ENCODE results near the gene TRIM16.
"Not testable (repeated sequence)": the region's sequence is repeated elsewhere in the genome, so short reads cannot be mapped to it uniquely, and the experiment has no call there.

Gene TRIM16

DNA sequence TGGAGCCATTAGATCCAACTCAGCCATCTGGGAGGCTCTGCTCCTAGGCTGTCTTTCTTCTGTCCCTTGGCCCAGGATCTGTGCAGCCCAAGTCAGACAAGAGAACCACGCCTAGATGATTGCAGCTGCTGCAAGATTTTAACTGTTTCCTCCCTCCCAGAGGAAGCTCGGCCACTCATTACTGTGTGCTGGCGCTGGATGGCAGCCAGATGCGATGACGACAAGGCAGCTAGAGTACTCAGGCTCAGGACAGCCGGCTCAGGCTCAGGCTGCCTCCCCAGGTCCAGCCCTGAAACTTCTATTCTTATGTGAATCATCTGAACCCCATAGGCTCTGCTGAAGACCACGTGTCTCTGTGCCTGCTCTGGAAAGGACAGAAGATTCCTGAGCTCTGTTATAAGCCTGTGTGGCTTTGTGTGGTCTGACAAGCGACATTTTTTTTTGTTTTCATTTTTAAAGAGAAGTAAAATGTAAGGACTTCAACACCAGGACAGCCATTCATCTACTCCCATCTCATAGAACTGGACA lies 32.5 kb downstream of the TRIM16 start:
- DNase-seq = peak; percentile 89 to 95 (median 94)
- POLR2A ChIA-PET = no interaction called here
- Histone ChIP-seq H3K27me3 (replicated peaks in 2 of 5; ENCODE audit: control insufficient read depth in 4 of 5, insufficient read depth in 5 of 5, low read length in 4 of 5) (no peaks in the 10 kb centered on the region), H3K4me3 (ENCODE audit: control insufficient read depth in 1 of 7, extremely low read depth in 1 of 7, insufficient read depth in 4 of 7, low read depth in 2 of 7, low read length in 6 of 7) (peak overlapping the region in 6 of 7 experiments; percentile 3 to 54 (median 22)), H3K36me3 (ENCODE audit: control insufficient read depth in 4 of 4, insufficient read depth in 4 of 4, low read length in 3 of 4) (peaks cover 0 to 4% (median 0%) of the 10 kb centered on the region in 4 experiments), H3K4me1 (ENCODE audit: control extremely low read depth in 1 of 4, control insufficient read depth in 4 of 4, insufficient read depth in 4 of 4, low read length in 3 of 4) (peaks cover 0 to 22% (median 17%) of the 10 kb centered on the region in 4 experiments), H3K27ac (ENCODE audit: insufficient read depth in 1 of 2, low read depth in 1 of 2, low read length in 2 of 2, poor library complexity in 1 of 2, severe bottlenecking in 2 of 2) (no peak overlapping the region), H3K9me3 (ENCODE audit: control extremely low read depth in 1 of 5, control insufficient read depth in 4 of 5, insufficient read depth in 2 of 5, low read depth in 1 of 5, low read length in 4 of 5) (no peaks in the 10 kb centered on the region)
- CTCF ChIA-PET = interaction anchor here (1.2 to 1.7 kb wide), 2 partner anchors 10 to 12 kb away, joined by 5 read pairs; no protein-coding TSS in a partner anchor
- 0% methylated on average over 6 of the region's 8 CpGs for WGBS (ENCODE audit: insufficient coverage)

DNA sequence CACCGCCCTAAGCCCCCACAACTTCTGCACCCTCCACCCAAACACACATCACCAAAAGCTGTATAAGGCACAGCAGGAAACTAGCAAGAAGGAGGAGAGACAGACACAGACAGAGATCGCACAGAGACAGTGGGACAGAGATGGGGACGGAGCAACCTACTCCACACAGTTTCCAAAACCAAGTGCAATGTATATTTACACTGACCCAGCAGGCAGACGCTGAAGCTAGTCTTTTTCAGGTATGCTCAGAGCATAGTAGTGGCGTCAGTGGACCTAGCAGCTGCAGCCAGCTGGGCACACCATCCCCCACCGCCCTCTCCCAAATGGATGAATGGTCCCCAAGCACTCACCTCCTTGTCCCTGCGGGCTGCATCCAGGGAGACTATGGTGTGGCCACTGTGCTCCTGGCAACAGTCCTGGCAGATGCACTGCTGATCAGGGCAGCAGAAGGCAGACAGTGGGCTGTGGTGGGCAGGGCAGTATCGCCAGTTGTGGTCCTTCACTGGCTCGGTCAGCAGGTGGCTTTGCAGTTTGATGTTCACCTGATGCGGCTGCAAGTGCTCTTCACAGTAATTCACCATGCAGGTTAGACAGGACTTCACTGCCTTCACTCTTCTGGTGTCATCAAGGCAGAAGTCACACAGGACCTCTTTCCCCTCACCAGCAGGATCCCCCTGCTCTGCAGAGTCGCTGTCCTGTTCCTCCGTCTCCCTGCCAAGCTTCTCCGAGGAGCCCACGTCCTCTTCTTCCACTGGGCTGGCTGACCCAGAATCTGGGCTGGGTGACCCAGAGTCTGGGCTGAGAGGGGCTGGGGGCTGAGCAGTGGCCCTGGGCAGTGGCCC lies 33.1 kb downstream of the TRIM16 start:
- peak overlapping the region in 5 of 7 experiments; percentile 11 to 54 (median 30) for H3K4me3 ChIP-seq (ENCODE audit: control insufficient read depth in 1 of 7, extremely low read depth in 1 of 7, insufficient read depth in 4 of 7, low read depth in 2 of 7, low read length in 6 of 7)
- DNase-seq = no peak
- no peak overlapping the region for H3K27ac ChIP-seq (ENCODE audit: insufficient read depth in 1 of 2, low read depth in 1 of 2, low read length in 2 of 2, poor library complexity in 1 of 2, severe bottlenecking in 2 of 2)
- whole genome bisulfite sequencing (ENCODE audit: insufficient coverage) = 80% methylated on average over 11 of the region's 14 CpGs
- H3K27me3 ChIP-seq (replicated peaks in 2 of 5; ENCODE audit: control insufficient read depth in 4 of 5, insufficient read depth in 5 of 5, low read length in 4 of 5) = no peaks in the 10 kb centered on the region
- H3K36me3 ChIP-seq (ENCODE audit: control insufficient read depth in 4 of 4, insufficient read depth in 4 of 4, low read length in 3 of 4) = peaks cover 0 to 4% (median 0%) of the 10 kb centered on the region in 4 experiments
- ChIA-PET POLR2A (no interaction called here), CTCF (interaction anchor here (1.2 to 1.7 kb wide), 2 partner anchors 11 to 13 kb away, joined by 5 read pairs; no protein-coding TSS in a partner anchor)
- H3K9me3 ChIP-seq (ENCODE audit: control extremely low read depth in 1 of 5, control insufficient read depth in 4 of 5, insufficient read depth in 2 of 5, low read depth in 1 of 5, low read length in 4 of 5) = no peaks in the 10 kb centered on the region
- peaks cover 0 to 22% (median 17%) of the 10 kb centered on the region in 4 experiments for H3K4me1 ChIP-seq (ENCODE audit: control extremely low read depth in 1 of 4, control insufficient read depth in 4 of 4, insufficient read depth in 4 of 4, low read length in 3 of 4)

- WGBS (ENCODE audit: insufficient coverage) = 54% methylated on average over 4 of the region's 6 CpGs
- no peak for DNase-seq
- ChIA-PET POLR2A (no interaction called here), CTCF (no interaction called here)
- H3K4me1 ChIP-seq (ENCODE audit: control extremely low read depth in 1 of 4, control insufficient read depth in 4 of 4, insufficient read depth in 4 of 4, low read length in 3 of 4) = peaks cover 0 to 22% (median 17%) of the 10 kb centered on the region in 4 experiments
- no peaks in the 10 kb centered on the region for H3K9me3 ChIP-seq (ENCODE audit: control extremely low read depth in 1 of 5, control insufficient read depth in 4 of 5, insufficient read depth in 2 of 5, low read depth in 1 of 5, low read length in 4 of 5)
- H3K36me3 ChIP-seq (ENCODE audit: control insufficient read depth in 4 of 4, insufficient read depth in 4 of 4, low read length in 3 of 4) = peaks cover 0 to 4% (median 0%) of the 10 kb centered on the region in 4 experiments
- no peaks in the 10 kb centered on the region for H3K27me3 ChIP-seq (replicated peaks in 2 of 5; ENCODE audit: control insufficient read depth in 4 of 5, insufficient read depth in 5 of 5, low read length in 4 of 5)
- no peak overlapping the region for H3K27ac ChIP-seq (ENCODE audit: insufficient read depth in 1 of 2, low read depth in 1 of 2, low read length in 2 of 2, poor library complexity in 1 of 2, severe bottlenecking in 2 of 2)
- peak overlapping the region in 1 of 7 experiments; percentile 16 for H3K4me3 ChIP-seq (ENCODE audit: control insufficient read depth in 1 of 7, extremely low read depth in 1 of 7, insufficient read depth in 4 of 7, low read depth in 2 of 7, low read length in 6 of 7)
Observed at GRCh38 chr17:15649861-15650421, 34.2 kb downstream of the TRIM16 start.

DNA sequence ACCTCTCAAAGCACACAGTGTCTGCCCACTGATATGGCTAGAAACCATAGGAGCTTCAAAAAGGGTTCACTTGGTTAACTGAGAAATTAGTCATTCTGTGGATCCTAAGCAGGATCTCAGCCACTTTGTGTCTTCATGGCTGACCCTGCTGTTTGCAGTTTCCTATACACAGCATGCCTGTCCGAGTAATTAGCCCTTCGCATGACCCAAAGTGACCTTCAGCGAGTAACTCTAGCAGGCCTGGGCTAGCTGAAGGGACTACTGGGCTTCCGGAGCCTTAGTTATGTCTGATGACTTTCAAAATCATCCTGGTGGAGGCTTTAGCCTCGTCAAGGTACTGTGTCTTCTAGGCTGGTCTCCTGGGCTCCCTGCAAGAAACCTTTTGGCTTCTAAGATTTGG lies 35.7 kb downstream of the TRIM16 start:
- DNase-seq = no peak
- CTCF ChIA-PET = no interaction called here
- Histone ChIP-seq H3K27me3 (replicated peaks in 2 of 5; ENCODE audit: control insufficient read depth in 4 of 5, insufficient read depth in 5 of 5, low read length in 4 of 5) (no peaks in the 10 kb centered on the region), H3K36me3 (ENCODE audit: control insufficient read depth in 4 of 4, insufficient read depth in 4 of 4, low read length in 3 of 4) (peaks cover 0 to 3% (median 0%) of the 10 kb centered on the region in 4 experiments), H3K4me3 (ENCODE audit: control insufficient read depth in 1 of 7, extremely low read depth in 1 of 7, insufficient read depth in 4 of 7, low read depth in 2 of 7, low read length in 6 of 7) (no peak overlapping the region), H3K4me1 (ENCODE audit: control extremely low read depth in 1 of 4, control insufficient read depth in 4 of 4, insufficient read depth in 4 of 4, low read length in 3 of 4) (peaks cover 0 to 22% (median 17%) of the 10 kb centered on the region in 4 experiments), H3K27ac (ENCODE audit: insufficient read depth in 1 of 2, low read depth in 1 of 2, low read length in 2 of 2, poor library complexity in 1 of 2, severe bottlenecking in 2 of 2) (no peak overlapping the region), H3K9me3 (ENCODE audit: control extremely low read depth in 1 of 5, control insufficient read depth in 4 of 5, insufficient read depth in 2 of 5, low read depth in 1 of 5, low read length in 4 of 5) (no peaks in the 10 kb centered on the region)
- WGBS (ENCODE audit: insufficient coverage) = 96% methylated on average over 5 of the region's 5 CpGs
- POLR2A ChIA-PET = no interaction called here

GRCh38 chr17:15645942-15646312 lies 38.2 kb downstream of the TRIM16 start:
- 100% methylated on average over 3 of the region's 5 CpGs for WGBS (ENCODE audit: insufficient coverage)
- H3K9me3 ChIP-seq (ENCODE audit: control extremely low read depth in 1 of 5, control insufficient read depth in 4 of 5, insufficient read depth in 2 of 5, low read depth in 1 of 5, low read length in 4 of 5); H3K36me3 ChIP-seq (ENCODE audit: control insufficient read depth in 4 of 4, insufficient read depth in 4 of 4, low read length in 3 of 4); H3K27me3 ChIP-seq (replicated peaks in 2 of 5; ENCODE audit: control insufficient read depth in 4 of 5, insufficient read depth in 5 of 5, low read length in 4 of 5); H3K4me3 ChIP-seq (ENCODE audit: control insufficient read depth in 1 of 7, extremely low read depth in 1 of 7, insufficient read depth in 4 of 7, low read depth in 2 of 7, low read length in 6 of 7); H3K27ac ChIP-seq (ENCODE audit: insufficient read depth in 1 of 2, low read depth in 1 of 2, low read length in 2 of 2, poor library complexity in 1 of 2, severe bottlenecking in 2 of 2); CTCF ChIA-PET; POLR2A ChIA-PET: not testable (repeated sequence)
- peaks cover 0 to 11% (median 5%) of the 10 kb centered on the region in 4 experiments for H3K4me1 ChIP-seq (ENCODE audit: control extremely low read depth in 1 of 4, control insufficient read depth in 4 of 4, insufficient read depth in 4 of 4, low read length in 3 of 4)
- DNase-seq = peak in 2 of 3 donors; percentile 9 to 16

DNA sequence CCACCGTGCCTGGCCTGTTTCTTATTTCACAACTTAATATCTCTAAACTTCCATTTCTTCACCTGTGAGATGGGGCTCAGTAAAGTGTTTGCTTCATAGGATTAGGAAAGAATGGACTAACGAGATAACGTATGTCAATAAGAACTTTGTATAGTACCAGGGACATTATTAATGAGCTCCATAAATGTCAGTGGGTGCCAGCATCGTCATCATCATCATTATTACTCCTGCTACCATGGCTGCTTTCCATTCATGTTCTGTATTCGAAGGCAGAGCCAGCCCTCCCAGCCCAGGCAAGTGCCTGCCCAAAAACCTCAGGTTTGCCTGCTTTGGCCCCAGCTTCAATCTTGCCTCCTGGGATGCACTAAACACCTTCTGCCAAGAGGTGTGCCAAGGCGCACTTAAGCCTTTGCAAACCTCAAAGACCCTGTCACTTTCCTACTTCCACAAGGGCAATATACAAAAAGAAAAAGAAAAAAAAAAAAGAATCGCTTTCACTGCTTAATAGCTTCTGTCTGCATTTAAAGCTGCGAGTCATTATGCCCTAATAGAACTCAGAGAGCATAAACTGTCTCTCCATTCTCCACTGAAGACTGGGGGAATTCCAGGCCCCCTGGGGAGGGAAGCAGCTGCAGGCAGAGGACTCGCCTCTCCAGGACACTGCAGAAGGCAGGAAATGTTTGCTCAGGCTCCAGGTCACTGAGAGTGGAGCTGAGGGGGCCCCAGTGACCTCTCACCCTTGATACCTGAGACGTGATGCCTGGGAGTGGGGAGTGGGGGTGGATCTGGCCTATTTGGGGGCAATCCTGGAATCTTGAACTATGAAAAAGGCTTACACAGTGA lies 38.8 kb downstream of the TRIM16 start:
- WGBS (ENCODE audit: insufficient coverage) = 100% methylated on average over 3 of the region's 10 CpGs
- POLR2A ChIA-PET; H3K27me3 ChIP-seq (replicated peaks in 2 of 5; ENCODE audit: control insufficient read depth in 4 of 5, insufficient read depth in 5 of 5, low read length in 4 of 5); H3K4me1 ChIP-seq (ENCODE audit: control extremely low read depth in 1 of 4, control insufficient read depth in 4 of 4, insufficient read depth in 4 of 4, low read length in 3 of 4); CTCF ChIA-PET; H3K36me3 ChIP-seq (ENCODE audit: control insufficient read depth in 4 of 4, insufficient read depth in 4 of 4, low read length in 3 of 4); H3K4me3 ChIP-seq (ENCODE audit: control insufficient read depth in 1 of 7, extremely low read depth in 1 of 7, insufficient read depth in 4 of 7, low read depth in 2 of 7, low read length in 6 of 7); H3K27ac ChIP-seq (ENCODE audit: insufficient read depth in 1 of 2, low read depth in 1 of 2, low read length in 2 of 2, poor library complexity in 1 of 2, severe bottlenecking in 2 of 2); H3K9me3 ChIP-seq (ENCODE audit: control extremely low read depth in 1 of 5, control insufficient read depth in 4 of 5, insufficient read depth in 2 of 5, low read depth in 1 of 5, low read length in 4 of 5): not testable (repeated sequence)
- DNase-seq = peak in 2 of 3 donors; percentile 39 to 45
